Activated naive CD4-positive, alpha-beta T cell (primary cell): ENCODE data around the gene CHP1.
"Not testable (repeated sequence)": the region's sequence is repeated elsewhere in the genome, so short reads cannot be mapped to it uniquely, and the experiment has no call there.

ENCODE experiments used
- DNase-seq, 4 experiments: peaks; one replicate each; lab custom pipeline; 2025; lab: John Stamatoyannopoulos, UW

Gene CHP1

GRCh38 chr15:41292521-41292920 is 61.5 kb downstream of the CHP1 start:
- DNase-seq, result no peak

GRCh38 chr15:41301139-41301538 is 70.1 kb downstream of the CHP1 start:
- DNase-seq, result not testable (repeated sequence)

GRCh38 chr15:41301587-41301986 is 70.5 kb downstream of the CHP1 start:
- DNase-seq, result no peak

- DNase-seq, result no peak
Observed at GRCh38 chr15:41304149-41304770, 73.2 kb downstream of the CHP1 start.

- DNase-seq, result no peak
Observed at GRCh38 chr15:41307679-41308078, 76.6 kb downstream of the CHP1 start.

GRCh38 chr15:41309226-41309905 is 78.3 kb downstream of the CHP1 start:
- no peak for DNase-seq

GRCh38 chr15:41320805-41321330 is 89.8 kb downstream of the CHP1 start:
- not testable (repeated sequence) for DNase-seq

GRCh38 chr15:41323611-41324010 is 92.5 kb downstream of the CHP1 start:
- no peak for DNase-seq

GRCh38 chr15:41331281-41331680 is 100.2 kb downstream of the CHP1 start:
- no peak for DNase-seq
